ENCODE results near the gene PLEKHM2.

DNA sequence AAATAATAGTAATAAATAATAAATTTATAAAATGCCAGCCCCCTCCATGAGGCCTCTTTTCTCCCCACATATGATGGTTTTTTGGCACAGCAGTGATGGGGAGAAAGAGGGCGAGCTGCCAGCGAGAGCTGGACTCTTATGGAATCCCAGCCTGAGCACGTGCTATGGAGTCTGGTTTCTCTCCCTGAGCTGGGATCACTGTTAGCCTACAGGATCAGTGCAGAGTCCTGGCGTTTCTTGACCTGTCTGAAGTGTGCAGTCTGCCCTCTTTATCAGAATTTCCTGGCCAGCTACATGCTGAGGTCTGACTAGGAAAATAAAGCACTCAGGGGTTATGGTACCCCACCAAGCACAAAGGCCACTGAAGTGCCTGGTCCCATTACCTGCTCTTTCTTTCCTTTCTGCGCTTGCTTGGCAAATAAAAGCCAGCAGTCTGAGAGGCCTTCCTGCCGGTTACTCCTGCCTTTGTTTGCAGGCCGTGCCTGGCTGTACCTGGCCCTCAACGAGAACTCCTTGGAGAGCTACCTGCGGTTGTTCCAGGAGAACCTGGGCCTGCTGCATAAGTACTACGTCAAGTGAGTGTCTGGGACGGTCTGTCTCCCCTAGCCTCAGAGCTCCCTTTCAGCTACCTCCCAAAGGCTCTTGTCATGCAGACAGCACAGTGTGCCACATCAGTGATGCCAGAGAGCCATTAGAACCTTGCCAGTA is 33.5 kb downstream of the PLEKHM2 start:
- TF ChIP-seq EP300 (IDR thresholded peaks at IDR 0.05) (no peak), CTCF (IDR thresholded peaks at IDR 0.05) (no peak), POLR2A (IDR thresholded peaks at IDR 0.05) (no peak), POLR2AphosphoS5 (IDR thresholded peaks at IDR 0.05) (no peak)

Measured in suprapubic skin (tissue), 4 donors.